GM18526 (cell line): ENCODE data around the gene AMBRA1.

ENCODE experiments used
- POLR2A ChIP-seq: IDR thresholded peaks from 3 replicates; pipeline ENCODE4 v1.6.1; 2011; ENCODE audit not compliant: insufficient read length; ENCODE audit errors: extremely low read depth

AMBRA1 gene

GRCh38 chr11:46381048-46381818 lies 212.6 kb downstream of the AMBRA1 start, which contains the start of gene MDK:
Gene MDK, plus strand, starts transcription at chr11:46381669. Its CDS starts 389 bp downstream, at chr11:46382058.
- TF ChIP-seq POLR2A: no peak

- TF ChIP-seq POLR2A: no peak
Measured at GRCh38 chr11:46380340-46381047, 213.3 kb downstream of the AMBRA1 start.

- TF ChIP-seq POLR2A: no peak
Measured at GRCh38 chr11:46378811-46379481, 214.9 kb downstream of the AMBRA1 start.

GRCh38 chr11:46378296-46378695 lies 215.5 kb downstream of the AMBRA1 start:
- no peak for TF ChIP-seq POLR2A

DNA sequence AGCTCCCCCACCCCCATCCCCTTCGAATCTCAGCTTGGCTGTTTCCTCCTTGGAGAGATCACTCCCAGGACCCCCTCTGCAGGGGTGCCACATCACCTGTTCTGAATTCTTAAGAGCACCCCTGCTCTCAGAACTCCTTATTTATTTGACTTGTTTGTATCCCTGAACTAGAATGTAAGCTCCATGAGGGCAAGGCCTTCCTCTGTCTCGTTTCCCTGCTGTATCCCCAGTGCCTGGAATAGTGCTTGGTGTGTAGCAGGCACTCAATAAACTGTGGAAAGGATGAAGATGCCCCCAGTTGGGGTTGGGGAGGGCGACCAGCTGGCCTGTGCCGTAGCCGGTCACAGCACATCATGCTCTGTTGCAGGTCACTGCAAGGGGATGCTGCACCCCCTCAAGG lies 216.0 kb downstream of the AMBRA1 start:
- TF ChIP-seq POLR2A: no peak

- no peak for TF ChIP-seq POLR2A
Measured at GRCh38 chr11:46377290-46377689, 216.5 kb downstream of the AMBRA1 start.

GRCh38 chr11:46376258-46377050 lies 217.4 kb downstream of the AMBRA1 start:
- TF ChIP-seq POLR2A: no peak

DNA sequence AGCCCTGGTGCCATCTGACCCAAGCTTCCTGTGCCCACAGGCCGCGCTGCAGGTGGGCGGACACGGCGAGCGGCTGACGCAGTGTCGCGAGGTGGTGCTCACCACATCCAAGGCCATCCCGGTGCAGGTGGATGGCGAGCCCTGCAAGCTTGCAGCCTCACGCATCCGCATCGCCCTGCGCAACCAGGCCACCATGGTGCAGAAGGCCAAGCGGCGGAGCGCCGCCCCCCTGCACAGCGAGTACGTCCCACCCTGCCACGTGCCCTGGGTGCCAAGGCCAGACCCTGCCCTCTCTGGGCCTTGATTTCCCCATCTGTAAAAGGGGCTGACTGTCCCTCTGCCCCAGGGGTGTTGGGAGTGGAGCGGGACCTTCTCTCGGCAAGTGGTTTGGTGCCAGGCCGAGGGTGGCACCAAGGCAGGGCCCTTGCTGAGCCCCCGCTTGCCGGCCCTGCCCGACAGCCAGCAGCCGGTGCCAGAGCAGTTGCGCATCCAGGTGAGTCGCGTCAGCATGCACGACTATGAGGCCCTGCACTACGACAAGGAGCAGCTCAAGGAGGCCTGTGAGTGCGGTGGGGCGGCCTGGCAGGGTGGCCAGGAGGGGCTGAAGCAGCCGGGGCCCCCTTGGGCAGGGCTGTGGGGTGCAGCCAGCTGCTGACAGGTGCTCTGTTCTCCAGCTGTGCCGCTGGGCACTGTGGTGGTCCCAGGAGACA lies 218.3 kb downstream of the AMBRA1 start:
- no peak for TF ChIP-seq POLR2A

DNA sequence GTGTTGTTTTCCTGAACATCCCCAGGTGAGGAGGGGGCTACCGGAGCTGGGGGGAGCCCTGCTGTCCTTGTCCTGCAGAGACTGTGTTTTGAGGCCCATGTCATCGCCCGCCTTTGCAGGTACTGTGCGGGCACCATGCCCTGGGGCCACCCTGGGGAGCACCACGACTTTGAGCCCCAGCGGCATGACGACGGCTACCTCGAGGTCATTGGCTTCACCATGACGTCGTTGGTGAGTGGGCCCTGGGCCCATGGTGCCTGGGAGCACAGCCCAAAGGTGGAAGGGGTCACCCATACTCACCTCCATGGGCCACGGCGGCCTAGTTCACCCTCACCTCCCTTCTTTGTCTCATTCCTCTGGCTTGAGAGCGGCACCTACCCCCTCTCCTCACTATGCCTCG lies 219.0 kb downstream of the AMBRA1 start:
- TF ChIP-seq POLR2A: no peak

- no peak for TF ChIP-seq POLR2A
Measured at GRCh38 chr11:46373787-46374740, 219.8 kb downstream of the AMBRA1 start.

- TF ChIP-seq POLR2A: no peak
Measured at GRCh38 chr11:46372086-46372485, 221.7 kb downstream of the AMBRA1 start.

DNA sequence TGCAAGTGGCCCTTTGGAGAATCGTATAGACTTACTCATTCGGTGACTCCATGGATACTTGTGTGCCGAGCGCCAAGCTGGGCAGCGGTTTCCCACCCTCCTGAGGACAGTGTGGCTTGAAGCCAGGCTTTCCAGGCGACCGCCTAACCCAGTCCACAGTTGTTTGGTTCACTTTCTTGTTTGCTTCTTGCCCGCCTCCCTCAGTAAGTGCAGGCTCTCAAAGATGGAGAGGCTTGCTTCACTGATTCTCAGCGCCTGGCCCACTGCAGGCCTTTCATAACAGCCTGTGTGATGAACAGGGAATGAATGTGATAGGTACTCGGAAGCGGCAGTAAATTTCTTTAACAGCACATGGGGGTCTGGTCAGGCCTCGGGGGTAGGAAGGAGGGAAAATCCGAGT lies 223.6 kb downstream of the AMBRA1 start:
- no peak for TF ChIP-seq POLR2A

- no peak for TF ChIP-seq POLR2A
Measured at GRCh38 chr11:46369458-46370152, 224.2 kb downstream of the AMBRA1 start.
